Liver (tissue), 10 donors: Measurements from ENCODE around the gene FOXS1. TPM values are rescaled to one million over a fixed set of nuclear protein-coding genes. Genes with fewer than 3 reads are reported as not detected.

Source experiments
- DNase-seq: peaks from one replicate; pipeline ENCODE4 v3.0.0-alpha.2; 2017; ENCODE audit warnings: low spot score
- H3K27ac ChIP-seq, 2 donors: one replicate each; pipeline ENCODE4 v1.7.0; 2013; ENCODE audit warnings: inconsistent platforms in 2 of 2, low read length in 2 of 2, control low read depth in 1 of 2, low read depth in 1 of 2, mild to moderate bottlenecking in 1 of 2
- H3K27me3 ChIP-seq, 4 donors: one replicate each; pipeline versions ENCODE4 v1.6.1 to v1.7.0; 2013; ENCODE audit warnings: low read length in 3 of 4, inconsistent platforms in 1 of 4, mild to moderate bottlenecking in 1 of 4, moderate library complexity in 1 of 4; ENCODE audit not compliant: control insufficient read depth in 4 of 4, insufficient read depth in 4 of 4
- H3K36me3 ChIP-seq, 4 donors: one replicate each; pipeline versions ENCODE4 v1.6.1 to v1.7.0; 2013; ENCODE audit warnings: low read length in 3 of 4, mild to moderate bottlenecking in 3 of 4, low read depth in 1 of 4, moderate library complexity in 1 of 4; ENCODE audit not compliant: control insufficient read depth in 4 of 4, insufficient read depth in 3 of 4
- H3K4me1 ChIP-seq, 4 donors: one replicate each; pipeline versions ENCODE4 v1.6.1 to v1.7.0; 2013; ENCODE audit warnings: low read length in 3 of 4, mild to moderate bottlenecking in 3 of 4, moderate library complexity in 1 of 4; ENCODE audit not compliant: control insufficient read depth in 4 of 4, insufficient read depth in 4 of 4
- H3K4me3 ChIP-seq, 3 donors: one replicate each; pipeline versions ENCODE4 v1.6.1 to v1.7.0; 2013; ENCODE audit warnings: low read length in 3 of 3, control low read depth in 1 of 3, low read depth in 1 of 3, mild to moderate bottlenecking in 1 of 3
- H3K9ac ChIP-seq, 2 donors: one replicate each; pipeline ENCODE4 v1.7.0; 2013; ENCODE audit warnings: low read length in 2 of 2, mild to moderate bottlenecking in 2 of 2, moderate library complexity in 2 of 2, control low read depth in 1 of 2, low read depth in 1 of 2
- H3K9me3 ChIP-seq, 4 donors: one replicate each; pipeline versions ENCODE4 v1.6.1 to v1.7.0; 2013; ENCODE audit warnings: low read length in 3 of 4; ENCODE audit not compliant: control insufficient read depth in 4 of 4
- NR2F2 ChIP-seq: IDR thresholded peaks from 2 replicates; pipeline ENCODE4 v1.6.1; 2016; ENCODE audit warnings: antibody characterized with exemption
- SP1 ChIP-seq: IDR thresholded peaks from 2 replicates; pipeline ENCODE4 v1.6.1; 2018; ENCODE audit warnings: antibody characterized with exemption, mild to moderate bottlenecking
- YY1 ChIP-seq: IDR thresholded peaks from 2 replicates; pipeline ENCODE4 v1.6.1; 2016; ENCODE audit warnings: antibody characterized with exemption, mild to moderate bottlenecking
- WGBS: extraction: QIAGEN DNeasy Blood & Tissue Kit; methylation state at CpG from one replicate; pipeline ENCODE4 v1.1.7; 2013; 5-methylcytosine and 5-hydroxymethylcytosine counted together
- polyA plus RNA-seq, 2 donors: library from polyadenylated mRNA; stranded (reverse) in 1 of 2; unstranded in 1 of 2; fragments of 200-250 nt in 1 of 2; fragments of >200 nt in 1 of 2; fragmentation: Nextera tagmentation in 1 of 2; extraction: Ambion mirVana in 1 of 2; gene quantifications; one replicate each; pipeline versions ENCODE4 v1.2.1 to v1.2.3, GENCODE V29; 2013 to 2015
- small RNA-seq: library from RNA; depleted of rRNA; stranded (forward); fragments of <200 nt; gene quantifications from one replicate; pipeline ENCODE3, GENCODE V24; 2014
- total RNA-seq, 2 donors: library from RNA; depleted of rRNA; stranded (reverse); fragments of >200 nt; gene quantifications; one replicate each; pipeline ENCODE4 v1.2.3, GENCODE V29; 2014
- TF ChIP-seq, protein P1 (sequence below): IDR thresholded peaks from 2 replicates; pipeline ENCODE4 v1.6.1; 2016; ENCODE audit warnings: antibody characterized with exemption
- TF ChIP-seq, protein P2 (sequence below): IDR thresholded peaks from 2 replicates; pipeline ENCODE4 v1.6.1; 2016; ENCODE audit warnings: antibody characterized with exemption
- TF ChIP-seq, protein P3 (sequence below): IDR thresholded peaks from 2 replicates; pipeline ENCODE4 v1.6.1; 2016; ENCODE audit warnings: antibody characterized with exemption, mild to moderate bottlenecking
- donor health status: healthy.
- donor health status: healthy.
- donor health status: healthy.
- donor health status: healthy.
- donor health status: healthy.

FOXS1 gene
- total and polyA plus RNA-seq, 4 donors = 0.21 to 0.51 (median 0.28) TPM

DNA sequence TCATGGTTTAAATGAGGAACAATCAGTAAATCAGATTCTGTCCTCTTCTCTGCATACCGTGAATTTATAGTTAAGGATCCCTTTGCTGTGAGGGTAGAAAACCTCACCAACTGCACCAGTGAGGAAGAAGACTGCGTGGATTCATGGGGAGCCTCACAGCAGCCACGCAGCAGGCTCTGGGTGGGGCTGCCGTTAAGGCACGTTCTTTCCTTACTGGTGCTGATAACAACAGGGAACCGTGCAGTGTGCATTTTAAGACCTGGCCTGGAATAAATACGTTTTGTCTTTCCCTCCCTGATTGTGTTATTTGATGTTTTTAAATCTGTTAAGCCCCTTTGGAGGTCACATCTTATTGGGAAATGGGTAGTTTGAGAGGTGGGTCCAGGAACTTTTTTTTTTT, 43.9 kb downstream of the FOXS1 start:
- Histone ChIP-seq H3K9me3 (no peaks in the 10 kb centered on the region), H3K9ac (no peak overlapping the region), H3K36me3 (peaks cover 0 to 3% (median 0%) of the 10 kb centered on the region in 4 donors), H3K27me3 (no peaks in the 10 kb centered on the region), H3K4me3 (no peak overlapping the region), H3K4me1 (no peaks in the 10 kb centered on the region), H3K27ac (no peak overlapping the region)
- WGBS = 89% methylated on average over 7 of the region's 7 CpGs
- TF ChIP-seq, protein P1, sequence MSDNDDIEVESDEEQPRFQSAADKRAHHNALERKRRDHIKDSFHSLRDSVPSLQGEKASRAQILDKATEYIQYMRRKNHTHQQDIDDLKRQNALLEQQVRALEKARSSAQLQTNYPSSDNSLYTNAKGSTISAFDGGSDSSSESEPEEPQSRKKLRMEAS = no peak
- TF ChIP-seq SP1 = no peak
- no peak for TF ChIP-seq NR2F2
- no peak for TF ChIP-seq YY1
- TF ChIP-seq, protein P2, sequence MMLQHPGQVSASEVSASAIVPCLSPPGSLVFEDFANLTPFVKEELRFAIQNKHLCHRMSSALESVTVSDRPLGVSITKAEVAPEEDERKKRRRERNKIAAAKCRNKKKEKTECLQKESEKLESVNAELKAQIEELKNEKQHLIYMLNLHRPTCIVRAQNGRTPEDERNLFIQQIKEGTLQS = no peak
- DNase-seq = no peak

DNA sequence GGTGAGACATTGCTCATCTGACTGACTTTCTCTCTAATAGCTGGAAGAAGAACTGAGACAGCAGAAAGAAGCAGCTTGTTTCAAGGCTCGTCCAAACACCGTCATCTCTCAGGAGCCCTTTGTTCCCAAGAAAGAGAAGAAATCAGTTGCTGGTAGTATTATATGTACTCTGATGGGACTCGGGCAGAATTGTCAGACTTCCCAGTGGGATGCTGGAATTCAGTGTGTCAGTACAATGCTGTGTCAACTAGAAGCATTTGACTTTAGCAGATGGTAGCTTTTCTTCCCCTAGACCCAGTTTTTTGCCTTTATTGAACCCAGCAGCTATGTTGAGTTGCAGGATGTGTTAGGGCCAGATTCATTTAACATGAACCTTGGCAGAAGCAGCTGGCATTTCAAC, 48.0 kb downstream of the FOXS1 start:
- Histone ChIP-seq H3K27ac (no peak overlapping the region), H3K9me3 (no peaks in the 10 kb centered on the region), H3K9ac (no peak overlapping the region), H3K36me3 (peaks cover 0 to 4% (median 1%) of the 10 kb centered on the region in 4 donors), H3K4me3 (no peak overlapping the region), H3K4me1 (no peaks in the 10 kb centered on the region), H3K27me3 (no peaks in the 10 kb centered on the region)
- TF ChIP-seq, protein P1 = no peak
- TF ChIP-seq, protein P3, sequence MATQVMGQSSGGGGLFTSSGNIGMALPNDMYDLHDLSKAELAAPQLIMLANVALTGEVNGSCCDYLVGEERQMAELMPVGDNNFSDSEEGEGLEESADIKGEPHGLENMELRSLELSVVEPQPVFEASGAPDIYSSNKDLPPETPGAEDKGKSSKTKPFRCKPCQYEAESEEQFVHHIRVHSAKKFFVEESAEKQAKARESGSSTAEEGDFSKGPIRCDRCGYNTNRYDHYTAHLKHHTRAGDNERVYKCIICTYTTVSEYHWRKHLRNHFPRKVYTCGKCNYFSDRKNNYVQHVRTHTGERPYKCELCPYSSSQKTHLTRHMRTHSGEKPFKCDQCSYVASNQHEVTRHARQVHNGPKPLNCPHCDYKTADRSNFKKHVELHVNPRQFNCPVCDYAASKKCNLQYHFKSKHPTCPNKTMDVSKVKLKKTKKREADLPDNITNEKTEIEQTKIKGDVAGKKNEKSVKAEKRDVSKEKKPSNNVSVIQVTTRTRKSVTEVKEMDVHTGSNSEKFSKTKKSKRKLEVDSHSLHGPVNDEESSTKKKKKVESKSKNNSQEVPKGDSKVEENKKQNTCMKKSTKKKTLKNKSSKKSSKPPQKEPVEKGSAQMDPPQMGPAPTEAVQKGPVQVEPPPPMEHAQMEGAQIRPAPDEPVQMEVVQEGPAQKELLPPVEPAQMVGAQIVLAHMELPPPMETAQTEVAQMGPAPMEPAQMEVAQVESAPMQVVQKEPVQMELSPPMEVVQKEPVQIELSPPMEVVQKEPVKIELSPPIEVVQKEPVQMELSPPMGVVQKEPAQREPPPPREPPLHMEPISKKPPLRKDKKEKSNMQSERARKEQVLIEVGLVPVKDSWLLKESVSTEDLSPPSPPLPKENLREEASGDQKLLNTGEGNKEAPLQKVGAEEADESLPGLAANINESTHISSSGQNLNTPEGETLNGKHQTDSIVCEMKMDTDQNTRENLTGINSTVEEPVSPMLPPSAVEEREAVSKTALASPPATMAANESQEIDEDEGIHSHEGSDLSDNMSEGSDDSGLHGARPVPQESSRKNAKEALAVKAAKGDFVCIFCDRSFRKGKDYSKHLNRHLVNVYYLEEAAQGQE = no peak
- no peak for DNase-seq
- 95% methylated on average over 3 of the region's 3 CpGs for WGBS

Small RNAs within 50 kb of the gene (small RNA-seq; reads per million reads assigned to genes)
- not detected for gene AL160175.1

Other genes with a start within 250 kb of the FOXS1 start
- 100 to 1,000 TPM in 1 of 2 donors, 10 to 100 TPM in 1; 46.4 to 117 TPM for gene ID1, start 240.3 kb downstream of the FOXS1 start, total RNA-seq
- gene ID1, start 240.3 kb downstream of the FOXS1 start, polyA plus RNA-seq = 10 to 100 TPM; 33.9 to 96.1 TPM
- gene COX4I2, start 207.7 kb downstream of the FOXS1 start, total RNA-seq = under 1 TPM in 1 of 2 donors, not detected in 1; 0.59 TPM
- gene COX4I2, start 207.7 kb downstream of the FOXS1 start, polyA plus RNA-seq = under 1 TPM; 0.35 to 0.81 TPM
- 100 to 1,000 TPM in 1 of 2 donors, 10 to 100 TPM in 1; 48.4 to 124 TPM for gene BCL2L1, start 122.7 kb downstream of the FOXS1 start, total RNA-seq
- 10 to 100 TPM; 29.7 to 43.7 TPM for gene BCL2L1, start 122.7 kb downstream of the FOXS1 start, polyA plus RNA-seq
- gene TPX2, start 106.3 kb downstream of the FOXS1 start, total RNA-seq = 10 to 100 TPM in 1 of 2 donors, 1 to 10 TPM in 1; 1.3 to 40.8 TPM
- 1 to 10 TPM; 1.1 to 3.6 TPM for gene TPX2, start 106.3 kb downstream of the FOXS1 start, polyA plus RNA-seq
- gene MYLK2, start 26.2 kb downstream of the FOXS1 start, total RNA-seq = under 1 TPM in 1 of 2 donors, not detected in 1; 0.19 TPM
- under 1 TPM in 1 of 2 donors, not detected in 1; 0.08 TPM for gene MYLK2, start 26.2 kb downstream of the FOXS1 start, polyA plus RNA-seq
- under 1 TPM; 0.42 to 0.61 TPM for gene DUSP15, start 24.9 kb upstream of the FOXS1 start, total RNA-seq
- gene DUSP15, start 24.9 kb upstream of the FOXS1 start, polyA plus RNA-seq = under 1 TPM in 1 of 2 donors, not detected in 1; 0.35 TPM
- gene TTLL9, start 25.0 kb upstream of the FOXS1 start, total RNA-seq = under 1 TPM in 1 of 2 donors, not detected in 1; 0.08 TPM
- gene TTLL9, start 25.0 kb upstream of the FOXS1 start, polyA plus RNA-seq = under 1 TPM in 1 of 2 donors, not detected in 1; 0.06 TPM
- 1 to 10 TPM; 2.2 to 3.4 TPM for gene PDRG1, start 106.4 kb upstream of the FOXS1 start, total RNA-seq
- 1 to 10 TPM; 3.8 to 8.0 TPM for gene PDRG1, start 106.4 kb upstream of the FOXS1 start, polyA plus RNA-seq
- under 1 TPM; under 0.01 to 0.05 TPM for gene XKR7, start 122.5 kb upstream of the FOXS1 start, total RNA-seq
- not detected for gene XKR7, start 122.5 kb upstream of the FOXS1 start, polyA plus RNA-seq
- gene CCM2L, start 164.8 kb upstream of the FOXS1 start, total RNA-seq = 1 to 10 TPM; 1.3 to 2.1 TPM
- 1 to 10 TPM in 1 of 2 donors, under 1 TPM in 1; 0.31 to 1.2 TPM for gene CCM2L, start 164.8 kb upstream of the FOXS1 start, polyA plus RNA-seq
- gene HCK, start 206.6 kb upstream of the FOXS1 start, total RNA-seq = 10 to 100 TPM; 12.8 to 20.6 TPM
- 1 to 10 TPM; 1.8 to 7.7 TPM for gene HCK, start 206.6 kb upstream of the FOXS1 start, polyA plus RNA-seq